Activated CD8-positive, alpha-beta memory T cell treated with anti-CD3 and anti-CD28 coated beads for 1 hour (primary cell): ENCODE data around the gene F7.

Source experiments
- DNase-seq, 2 donors: peaks; one replicate each; pipeline ENCODE4 v3.0.0-alpha.2; 2020; ENCODE audit warnings: low read depth in 1 of 2; ENCODE audit errors: extremely low read depth in 1 of 2

Gene F7

GRCh38 chr13:113086031-113086750, 19.4 kb upstream of the F7 start:
- DNase-seq, result no peak

- no peak for DNase-seq
These were observed 18.3 kb upstream of the F7 start for GRCh38 chr13:113086991-113087922.

- DNase-seq, result no peak
These were observed 17.5 kb upstream of the F7 start for GRCh38 chr13:113087923-113088690.

GRCh38 chr13:113088691-113089020, 16.9 kb upstream of the F7 start:
- DNase-seq, result no peak

GRCh38 chr13:113089693-113090414, 15.7 kb upstream of the F7 start:
- DNase-seq, result no peak

- no peak for DNase-seq
These were observed 15.2 kb upstream of the F7 start for GRCh38 chr13:113090415-113090770.

GRCh38 chr13:113090806-113091205, 14.8 kb upstream of the F7 start:
- DNase-seq, result no peak

- no peak for DNase-seq
These were observed 14.3 kb upstream of the F7 start for GRCh38 chr13:113091211-113091771.

GRCh38 chr13:113091891-113092775, 13.5 kb upstream of the F7 start:
- DNase-seq, result no peak

GRCh38 chr13:113092776-113093579, 12.6 kb upstream of the F7 start:
- DNase-seq, result no peak

- no peak for DNase-seq
These were observed 11.8 kb upstream of the F7 start for GRCh38 chr13:113093580-113094409.

GRCh38 chr13:113094410-113094800, 11.2 kb upstream of the F7 start:
- DNase-seq, result no peak

- no peak for DNase-seq
These were observed 10.2 kb upstream of the F7 start for GRCh38 chr13:113095146-113096051.

- no peak for DNase-seq
These were observed 9.4 kb upstream of the F7 start for GRCh38 chr13:113096052-113096744.

GRCh38 chr13:113096745-113097305, 8.8 kb upstream of the F7 start:
- no peak for DNase-seq

- no peak for DNase-seq
These were observed 7.9 kb upstream of the F7 start for GRCh38 chr13:113097651-113098050.
